Keratinocyte (primary cell): ENCODE data around the gene LYZL2.

Source experiments
- CTCF ChIP-seq, 3 experiments: IDR thresholded peaks in 1 of 3; conservative IDR thresholded peaks in 1 of 3; optimal IDR thresholded peaks in 1 of 3; 2 replicates in 2 of 3; 3 replicates in 1 of 3; pipeline versions ENCODE3 to v1.5.1; 2011; ENCODE audit warnings: low read length in 3 of 3, mild to moderate bottlenecking in 3 of 3, moderate library complexity in 2 of 3, control low read depth in 1 of 3, inconsistent platforms in 1 of 3; ENCODE audit not compliant: insufficient read depth in 2 of 3; ENCODE audit errors: extremely low read depth in 1 of 3
- EZH2 ChIP-seq: IDR thresholded peaks from one replicate; pipeline ENCODE4 v1.6.1; 2012; ENCODE audit warnings: inconsistent platforms, mild to moderate bottlenecking, low read length, moderate library complexity

DNA sequence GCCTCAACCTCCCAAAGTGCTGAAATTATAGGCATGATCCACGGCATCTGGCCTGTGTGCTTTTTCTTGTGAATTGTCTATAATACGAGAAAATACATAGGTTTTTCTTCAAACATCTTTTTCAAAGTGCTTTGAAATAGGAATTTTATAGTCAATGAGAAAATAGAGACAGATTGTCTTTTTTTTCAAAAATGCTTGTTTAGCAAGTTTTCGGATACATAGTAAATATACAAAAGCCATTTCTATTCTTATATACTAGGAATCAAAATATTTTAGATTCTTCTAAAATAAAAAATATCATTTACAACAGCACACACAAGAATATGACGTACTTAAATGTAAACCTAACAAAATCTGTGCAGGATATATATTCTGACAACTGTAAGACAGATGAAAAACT is 1.6 kb upstream of the LYZL2 start:
- TF ChIP-seq CTCF (optimal IDR thresholded peaks at IDR 0.05 in 1 of 3, IDR thresholded peaks at IDR 0.05 in 1 of 3, conservative IDR thresholded peaks at IDR 0.05 in 1 of 3; ENCODE audit: extremely low read depth in 1 of 3, insufficient read depth in 2 of 3, low read length in 3 of 3) (no peak), EZH2 (no peak)
